KMS-11 (cell line): ENCODE results near the gene VKORC1L1.
"Not testable (repeated sequence)": the region's sequence is repeated elsewhere in the genome, so short reads cannot be mapped to it uniquely, and the experiment has no call there.

Experiments used
- H2AFZ ChIP-seq: fragments of 200-600 bp; sonication (generic); 2 replicates; pipeline ENCODE4 v1.6.1; 2016; ENCODE audit warnings: antibody characterized with exemption, mixed run types, low read depth
- H3K27ac ChIP-seq: fragments of 200-600 bp; sonication (generic); 2 replicates; pipeline ENCODE4 v1.6.1; 2016; ENCODE audit warnings: mild to moderate bottlenecking, mixed run types
- H3K27me3 ChIP-seq: fragments of 200-600 bp; sonication (generic); 2 replicates; pipeline ENCODE4 v1.6.1; 2017; ENCODE audit warnings: mild to moderate bottlenecking, low read depth, mixed run types, moderate library complexity; ENCODE audit not compliant: insufficient read depth
- H3K36me3 ChIP-seq: fragments of 200-600 bp; sonication (generic); 2 replicates; pipeline ENCODE4 v1.6.1; 2017; ENCODE audit warnings: mild to moderate bottlenecking, mixed run types; ENCODE audit not compliant: insufficient read depth
- H3K4me1 ChIP-seq: fragments of 200-600 bp; sonication (generic); 2 replicates; pipeline ENCODE4 v1.6.1; 2016; ENCODE audit warnings: mild to moderate bottlenecking, low read depth, mixed run types; ENCODE audit not compliant: poor library complexity, severe bottlenecking
- H3K4me2 ChIP-seq: fragments of 200-600 bp; sonication (generic); 2 replicates; pipeline ENCODE4 v1.7.0; 2016; ENCODE audit warnings: mild to moderate bottlenecking, mixed run types
- H3K4me3 ChIP-seq: fragments of 200-600 bp; sonication (generic); IDR thresholded peaks from 2 replicates; pipeline ENCODE4 v1.6.1; 2017; ENCODE audit warnings: low read depth, low read length, mixed read lengths; ENCODE audit not compliant: insufficient read depth
- H3K79me2 ChIP-seq: fragments of 200-600 bp; sonication (generic); 2 replicates; pipeline ENCODE4 v1.6.1; 2016; ENCODE audit warnings: low read depth, mixed run types; ENCODE audit not compliant: insufficient read depth
- H3K9ac ChIP-seq: fragments of 200-600 bp; sonication (generic); 2 replicates; pipeline ENCODE4 v1.6.1; 2016; ENCODE audit warnings: mild to moderate bottlenecking, mixed run types
- H4K20me1 ChIP-seq: fragments of 200-600 bp; sonication (generic); 2 replicates; pipeline ENCODE4 v1.6.1; 2016; ENCODE audit warnings: mild to moderate bottlenecking, mixed run types; ENCODE audit not compliant: insufficient read depth
- TF ChIP-seq, protein P1 (sequence below): fragments of 200-600 bp; sonication (generic); conservative IDR thresholded peaks from 2 replicates; pipeline ENCODE4 v1.6.1; 2017; ENCODE audit warnings: low read depth, mild to moderate bottlenecking, antibody characterized with exemption, low read length, moderate library complexity, mixed read lengths

VKORC1L1 gene

GRCh38 chr7:65938336-65938895 is 65.5 kb downstream of the VKORC1L1 start:
- no peaks in the 10 kb centered on the region for H3K27me3 ChIP-seq
- TF ChIP-seq, protein P1, sequence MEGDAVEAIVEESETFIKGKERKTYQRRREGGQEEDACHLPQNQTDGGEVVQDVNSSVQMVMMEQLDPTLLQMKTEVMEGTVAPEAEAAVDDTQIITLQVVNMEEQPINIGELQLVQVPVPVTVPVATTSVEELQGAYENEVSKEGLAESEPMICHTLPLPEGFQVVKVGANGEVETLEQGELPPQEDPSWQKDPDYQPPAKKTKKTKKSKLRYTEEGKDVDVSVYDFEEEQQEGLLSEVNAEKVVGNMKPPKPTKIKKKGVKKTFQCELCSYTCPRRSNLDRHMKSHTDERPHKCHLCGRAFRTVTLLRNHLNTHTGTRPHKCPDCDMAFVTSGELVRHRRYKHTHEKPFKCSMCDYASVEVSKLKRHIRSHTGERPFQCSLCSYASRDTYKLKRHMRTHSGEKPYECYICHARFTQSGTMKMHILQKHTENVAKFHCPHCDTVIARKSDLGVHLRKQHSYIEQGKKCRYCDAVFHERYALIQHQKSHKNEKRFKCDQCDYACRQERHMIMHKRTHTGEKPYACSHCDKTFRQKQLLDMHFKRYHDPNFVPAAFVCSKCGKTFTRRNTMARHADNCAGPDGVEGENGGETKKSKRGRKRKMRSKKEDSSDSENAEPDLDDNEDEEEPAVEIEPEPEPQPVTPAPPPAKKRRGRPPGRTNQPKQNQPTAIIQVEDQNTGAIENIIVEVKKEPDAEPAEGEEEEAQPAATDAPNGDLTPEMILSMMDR, result no peak
- H3K4me3 ChIP-seq, result no peak overlapping the region
- peaks cover 50% of the 10 kb centered on the region; the same call in 1 of the 2 replicates for H3K79me2 ChIP-seq
- no peaks in the 10 kb centered on the region for H3K4me1 ChIP-seq
- H3K36me3 ChIP-seq, result no peaks in the 10 kb centered on the region
- H3K4me2 ChIP-seq, result no peak overlapping the region
- 0 out of 2 replicates have a peak, but pooled peaks cover 4% of the 10 kb centered on the region for H4K20me1 ChIP-seq
- no peak overlapping the region for H2AFZ ChIP-seq
- H3K9ac ChIP-seq, result no peak overlapping the region
- H3K27ac ChIP-seq, result no peak overlapping the region

DNA sequence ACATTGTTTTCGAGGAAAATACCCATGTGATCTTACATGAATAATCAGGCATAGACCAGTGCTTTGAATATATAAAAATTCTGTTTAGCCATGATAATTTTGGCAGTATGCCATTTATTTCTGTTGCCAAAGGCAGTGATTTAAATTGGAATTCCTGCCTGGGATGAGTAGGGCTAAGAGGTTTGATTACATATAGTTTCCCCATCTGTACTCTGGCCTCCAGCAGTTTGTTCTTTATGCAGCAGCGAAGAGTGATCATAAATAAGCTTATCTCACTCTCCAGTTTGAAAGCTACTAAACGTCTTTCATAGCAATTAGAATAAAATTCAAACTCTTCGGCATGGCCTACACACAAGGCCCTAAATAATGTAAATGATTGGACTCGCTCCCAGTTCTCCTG is 72.9 kb downstream of the VKORC1L1 start:
- H3K4me1 ChIP-seq, H3K36me3 ChIP-seq, H3K27me3 ChIP-seq, H3K9ac ChIP-seq, H2AFZ ChIP-seq, H3K4me3 ChIP-seq, H4K20me1 ChIP-seq, H3K4me2 ChIP-seq, H3K27ac ChIP-seq, H3K79me2 ChIP-seq: not testable (repeated sequence)

GRCh38 chr7:65946904-65947303 is 74.0 kb downstream of the VKORC1L1 start:
- H3K9ac ChIP-seq, result no peak overlapping the region
- no peaks in the 10 kb centered on the region for H3K27me3 ChIP-seq
- H3K4me3 ChIP-seq, result no peak overlapping the region
- H3K27ac ChIP-seq, result no peak overlapping the region
- peaks cover 3% of the 10 kb centered on the region; the same call in 1 of the 2 replicates for H3K79me2 ChIP-seq
- H3K4me1 ChIP-seq, result no peaks in the 10 kb centered on the region
- H2AFZ ChIP-seq, result no peak overlapping the region
- TF ChIP-seq, protein P1, result no peak
- no peaks in the 10 kb centered on the region for H3K36me3 ChIP-seq
- no peak overlapping the region for H3K4me2 ChIP-seq
- no peaks in the 10 kb centered on the region for H4K20me1 ChIP-seq

DNA sequence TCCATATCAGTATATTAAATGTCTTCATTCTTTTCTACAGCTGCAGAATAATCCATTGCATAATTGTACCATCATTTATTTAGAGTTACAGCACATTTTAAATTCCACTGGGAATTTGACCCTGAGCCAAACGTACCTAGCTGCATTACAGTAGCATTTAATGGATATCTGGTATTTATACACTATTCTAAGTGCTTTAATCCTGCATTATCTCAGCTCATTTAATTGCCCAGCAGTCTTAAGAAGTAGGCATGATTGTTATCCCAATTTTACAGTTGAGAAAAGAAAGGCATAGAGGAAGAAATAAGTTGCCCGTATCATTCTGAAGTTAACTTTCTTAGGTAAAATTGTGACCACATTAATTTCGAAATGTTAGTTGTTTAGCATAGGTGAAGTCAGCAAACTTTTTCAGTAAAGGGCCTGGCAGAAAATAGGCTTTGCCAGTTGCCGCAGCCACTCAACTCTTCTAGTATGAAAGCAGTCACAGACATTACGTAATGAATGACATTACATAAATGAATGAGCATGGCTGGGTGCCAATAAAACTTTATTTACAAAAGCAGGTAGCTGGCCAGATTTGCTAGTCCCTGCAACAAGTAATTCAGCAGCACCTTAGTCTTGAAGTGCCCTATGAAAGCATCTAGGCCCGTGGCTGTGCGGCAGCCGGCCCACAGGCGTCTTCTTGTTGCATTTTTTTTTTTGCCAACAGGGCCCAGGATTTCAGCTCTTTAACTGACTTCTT is 79.1 kb downstream of the VKORC1L1 start:
- TF ChIP-seq, protein P1, result no peak

More for the DNA sequence above, 79.1 kb downstream of the VKORC1L1 start:
- no peak overlapping the region for H2AFZ ChIP-seq
- no peak overlapping the region for H3K27ac ChIP-seq
- no peak overlapping the region for H3K9ac ChIP-seq
- H3K4me2 ChIP-seq, result no peak overlapping the region
- no peaks in the 10 kb centered on the region for H3K4me1 ChIP-seq
- no peaks in the 10 kb centered on the region for H3K27me3 ChIP-seq
- no peaks in the 10 kb centered on the region for H3K79me2 ChIP-seq
- no peak overlapping the region for H3K4me3 ChIP-seq
- no peaks in the 10 kb centered on the region for H4K20me1 ChIP-seq
- H3K36me3 ChIP-seq, result no peaks in the 10 kb centered on the region; the same call in 1 of the 2 replicates
